Stimulated activated CD4-positive, alpha-beta T cell treated with anti-CD3 and anti-CD28 coated beads, TNF-alpha, amount 100 ng/mL, for 48 hours (primary cell): ENCODE results near the gene ADORA1.

Experiments used
- DNase-seq, 3 donors: peaks; one replicate each; pipeline ENCODE4 v3.0.0-alpha.2; 2020; ENCODE audit warnings: low read depth in 3 of 3

ADORA1 gene

DNA sequence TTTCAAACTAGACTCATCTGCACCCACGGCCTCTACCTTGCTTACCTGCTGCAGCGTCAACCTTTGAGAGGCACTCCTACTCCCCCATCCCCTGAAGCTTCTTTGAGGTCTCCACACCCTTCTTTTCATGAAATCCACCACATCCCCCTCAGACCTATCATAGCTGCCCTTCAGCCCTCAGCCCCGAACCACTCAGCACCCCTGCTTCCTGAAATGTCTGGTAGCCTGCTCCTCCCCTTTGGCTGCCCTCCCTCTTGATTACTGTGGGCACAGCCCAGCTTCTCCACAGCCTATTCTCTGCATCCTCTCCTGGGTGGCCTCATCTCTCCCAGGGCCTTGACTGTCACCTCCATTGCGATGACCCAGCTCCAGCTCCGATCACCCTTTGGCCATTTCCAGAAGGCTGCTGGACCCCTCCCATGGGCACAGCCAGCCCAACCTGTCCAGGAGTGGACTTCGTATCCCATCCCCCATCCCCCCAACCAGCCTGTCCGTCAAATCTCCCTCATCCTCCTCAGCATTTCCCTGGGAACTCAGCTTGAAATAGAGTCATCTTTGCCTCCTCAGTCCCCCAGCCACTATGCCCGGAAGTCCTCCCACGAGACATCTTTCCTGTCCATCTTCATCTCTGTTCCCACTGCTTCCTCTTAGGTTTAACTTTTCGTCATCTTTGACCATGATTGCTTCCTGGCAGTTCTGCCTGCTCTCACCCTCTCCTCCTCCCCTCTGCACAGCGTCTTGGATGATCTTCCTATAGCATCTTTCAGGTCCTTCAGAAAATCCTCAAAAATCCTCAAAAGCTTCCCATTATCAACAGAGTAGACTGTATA is 6.1 kb upstream of the ADORA1 start:
- no peak for DNase-seq

DNA sequence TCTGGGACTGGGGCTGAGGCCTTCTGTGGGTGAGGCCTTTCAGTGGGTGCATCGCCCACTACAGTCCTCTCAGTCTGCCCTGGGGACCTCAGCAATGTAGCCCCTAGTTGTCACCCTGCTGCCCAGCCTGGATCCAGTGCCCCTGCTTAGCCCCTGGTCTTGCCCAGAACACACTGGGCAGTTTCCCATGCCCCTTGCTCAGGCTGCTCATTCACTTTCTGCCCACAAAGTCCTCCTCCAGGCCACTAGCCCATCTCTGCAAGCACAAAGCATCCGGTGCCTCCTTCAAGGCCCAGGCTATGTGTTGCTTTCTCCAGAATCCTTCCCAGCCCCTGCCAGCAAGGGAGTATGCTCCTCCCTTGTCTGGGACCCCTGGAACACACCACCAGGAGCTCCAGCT is 5.4 kb upstream of the ADORA1 start:
- DNase-seq, result no peak

GRCh38 chr1:203124011-203124410 is 3.5 kb upstream of the ADORA1 start:
- DNase-seq, result no peak

DNA sequence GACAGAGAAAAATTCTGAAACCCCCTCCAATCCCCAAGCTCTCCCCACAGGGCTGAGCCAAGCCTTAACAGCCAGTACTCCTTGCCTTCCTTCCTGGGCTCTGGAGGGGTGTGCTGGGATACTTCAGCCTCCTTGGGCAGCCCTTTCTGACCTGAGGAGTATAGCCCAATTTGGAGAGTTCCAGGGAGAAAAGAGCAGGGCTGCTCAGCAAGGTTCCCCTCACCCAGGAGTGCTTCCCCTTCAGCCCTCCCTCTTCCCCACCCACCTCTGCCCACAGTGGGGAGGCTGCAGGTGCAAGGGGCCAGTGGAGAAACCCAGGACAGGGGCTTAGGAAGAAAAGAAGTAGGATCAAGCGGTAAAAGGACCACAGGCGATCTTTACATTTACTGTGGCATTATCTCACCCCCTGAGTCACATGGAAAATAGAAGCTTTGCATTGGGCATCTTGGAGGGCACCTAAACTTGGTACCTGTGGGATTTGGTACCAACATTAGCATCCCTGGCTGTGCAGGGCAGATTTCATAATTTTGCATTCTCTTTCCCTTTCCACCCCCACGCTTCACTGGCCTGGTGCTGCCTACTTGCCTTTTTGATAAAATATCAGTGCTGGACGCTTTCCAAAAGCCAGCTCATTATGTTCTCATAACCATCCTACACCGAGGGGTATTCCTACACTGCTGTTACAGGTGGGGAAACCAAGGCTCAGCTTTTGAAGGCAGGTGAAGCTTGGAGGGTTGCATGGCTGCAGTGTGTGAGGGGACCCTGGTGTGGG is 2.8 kb upstream of the ADORA1 start:
- no peak for DNase-seq

- no peak for DNase-seq
Measured at GRCh38 chr1:203126151-203126865, 1.2 kb upstream of the ADORA1 start.

DNA sequence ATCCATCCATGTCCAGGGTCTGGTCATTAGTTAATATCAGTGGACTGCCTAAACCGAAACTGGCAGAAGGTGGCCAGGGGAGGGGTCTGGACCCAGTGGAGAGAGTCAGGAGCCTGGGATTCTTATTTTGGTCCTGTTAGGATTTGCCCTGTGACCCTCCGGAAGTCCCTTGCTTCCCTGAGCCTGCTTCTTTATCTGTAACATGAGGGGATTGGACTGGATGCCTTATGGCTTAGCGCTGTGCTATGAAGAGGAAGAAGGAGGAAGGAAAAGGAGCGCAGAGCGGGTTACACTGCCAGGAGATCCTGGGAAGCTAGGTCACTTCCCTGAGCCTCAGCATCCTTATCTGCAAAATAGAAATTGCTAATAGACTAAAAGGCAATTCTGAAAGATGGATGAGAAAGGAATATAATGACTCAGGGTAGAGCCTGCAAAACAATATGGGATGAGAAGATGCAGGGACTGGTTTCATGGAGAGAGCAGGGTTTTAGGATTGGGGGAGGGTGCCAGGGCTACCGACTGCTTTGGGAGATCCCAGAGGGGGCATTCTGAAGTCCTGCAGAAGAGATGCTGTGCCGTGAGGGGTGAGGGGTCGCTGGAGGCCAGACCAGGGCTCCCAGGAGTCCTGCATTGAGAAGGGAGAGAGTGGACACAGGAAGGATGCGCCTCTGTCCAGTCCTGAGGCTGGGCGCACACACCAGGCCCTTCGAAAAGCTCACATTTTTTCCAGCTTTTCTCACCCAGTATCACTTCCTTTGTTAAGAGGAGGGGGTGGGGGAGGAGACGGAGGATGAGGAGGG is 460 bp upstream of the ADORA1 start:
- no peak for DNase-seq

DNA sequence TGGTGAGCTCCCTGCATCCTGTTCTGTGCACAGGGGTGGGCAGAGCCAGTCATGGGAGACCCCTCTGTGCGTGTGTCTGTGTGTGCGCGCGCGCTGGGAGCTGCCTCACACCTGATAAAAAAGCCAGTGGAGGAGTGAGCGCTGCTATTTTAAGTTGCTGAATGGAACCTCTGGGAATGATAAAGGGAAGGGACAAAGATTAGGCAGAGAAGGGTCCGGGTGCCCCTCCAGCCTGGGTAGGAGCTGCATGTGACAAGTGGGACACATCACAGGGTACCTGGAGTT is 847 bp downstream of the ADORA1 start:
- no peak for DNase-seq

- DNase-seq, result no peak
Measured at GRCh38 chr1:203128716-203129500, 1.4 kb downstream of the ADORA1 start.

DNA sequence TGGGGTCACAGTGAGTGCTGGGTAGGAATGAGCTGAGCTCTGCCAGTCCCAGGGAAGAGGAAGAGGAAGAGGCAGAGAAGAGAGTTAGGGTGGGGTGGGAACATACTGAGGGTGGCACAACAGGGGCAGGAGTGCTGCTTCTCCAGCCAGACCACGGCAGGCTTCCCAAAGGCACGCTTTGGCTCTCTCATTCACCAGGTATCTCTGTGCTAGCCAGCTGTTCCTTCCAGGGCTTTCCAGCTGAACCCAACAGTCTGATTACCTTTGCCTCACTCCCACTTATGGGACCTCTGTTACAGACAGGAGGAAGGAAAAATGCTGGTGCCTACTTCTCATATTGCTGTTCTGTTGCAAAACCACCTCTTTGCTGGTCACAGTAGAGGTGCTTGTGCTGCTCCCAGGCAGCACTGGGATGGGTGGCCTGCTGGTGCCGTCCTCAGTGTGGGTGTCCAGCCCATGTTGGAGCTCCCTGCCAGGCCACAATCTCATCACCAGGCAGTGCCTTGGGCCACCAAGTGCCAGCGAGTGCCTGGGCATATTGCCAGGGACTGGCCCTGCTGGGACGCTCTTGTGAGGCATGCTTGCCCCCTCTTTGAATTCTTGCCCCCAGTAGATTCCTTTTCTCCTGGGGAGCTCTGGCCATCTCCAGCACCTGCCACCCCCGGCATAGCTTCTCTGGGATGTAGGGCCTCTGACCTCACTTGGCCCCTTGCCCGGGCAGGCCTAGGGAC is 2.1 kb downstream of the ADORA1 start:
- DNase-seq, result no peak

GRCh38 chr1:203130358-203130985 is 2.9 kb downstream of the ADORA1 start:
- DNase-seq, result no peak

DNA sequence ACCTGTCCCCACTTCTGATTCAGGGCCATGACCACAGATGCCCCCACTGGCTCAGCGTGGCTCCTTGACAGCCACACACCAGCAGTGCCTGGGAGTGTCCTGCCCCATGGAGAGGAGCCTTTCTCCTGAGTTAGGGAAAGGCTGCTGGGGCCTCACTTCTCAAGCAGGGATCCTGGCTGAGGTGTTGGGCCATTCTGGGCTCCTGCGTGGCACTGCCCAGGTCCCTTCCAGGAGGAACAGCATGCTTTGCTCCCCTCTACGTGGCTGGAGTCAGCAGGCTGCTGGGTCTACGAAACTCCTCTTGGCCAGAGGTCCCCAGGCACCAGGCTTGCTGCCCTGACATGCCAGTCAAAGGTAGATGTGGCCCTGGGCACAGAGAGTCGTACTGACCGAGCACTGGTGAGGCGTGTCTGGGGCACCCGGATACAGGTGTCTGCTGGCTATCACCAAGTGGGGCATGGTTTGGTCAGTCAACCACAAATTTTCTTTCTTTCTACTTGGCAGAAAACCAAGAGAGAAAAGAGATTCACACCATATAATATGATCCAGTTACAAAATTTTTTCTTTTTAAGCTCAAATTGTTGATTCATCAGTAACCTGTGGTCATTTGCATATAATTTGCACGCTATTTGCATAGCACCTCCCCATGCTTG is 4.1 kb downstream of the ADORA1 start:
- DNase-seq, result no peak

GRCh38 chr1:203133970-203134725 is 6.6 kb downstream of the ADORA1 start:
- no peak for DNase-seq

DNA sequence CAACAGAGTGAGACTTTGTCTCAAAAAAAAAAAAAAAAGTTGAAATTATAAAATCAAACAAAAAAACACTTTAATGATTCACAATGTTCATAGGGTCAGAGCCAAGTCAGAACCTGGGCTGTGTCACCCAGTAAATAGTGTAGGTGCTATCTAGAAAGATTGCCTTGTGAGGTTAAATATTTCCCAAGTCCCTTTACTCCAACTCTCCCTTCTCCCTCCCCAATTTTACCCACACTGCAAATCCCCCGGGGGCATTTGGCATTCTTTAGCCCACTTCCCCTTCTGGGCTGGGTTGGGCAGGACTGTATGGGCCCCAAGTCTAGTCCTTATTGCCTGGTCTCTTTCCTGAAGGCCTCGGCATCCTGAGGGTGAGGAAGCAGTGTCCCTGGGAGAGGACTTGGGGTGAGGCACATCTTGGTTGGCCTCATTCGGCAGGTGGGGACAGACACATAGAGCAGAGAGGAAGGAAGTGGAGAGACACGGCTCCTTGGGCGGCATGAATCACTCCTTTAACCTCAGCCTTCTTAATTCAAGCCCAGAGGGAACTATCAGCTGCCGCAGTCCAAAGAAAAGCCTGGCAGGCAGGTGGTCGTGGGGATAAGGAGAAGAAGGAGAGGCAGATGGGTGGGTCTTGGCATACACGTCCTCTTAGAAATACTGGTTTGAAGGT is 8.2 kb downstream of the ADORA1 start:
- no peak for DNase-seq

- DNase-seq, result no peak
Measured at GRCh38 chr1:203136409-203137042, 9.0 kb downstream of the ADORA1 start.

GRCh38 chr1:203137324-203137723 is 9.8 kb downstream of the ADORA1 start:
- no peak for DNase-seq

DNA sequence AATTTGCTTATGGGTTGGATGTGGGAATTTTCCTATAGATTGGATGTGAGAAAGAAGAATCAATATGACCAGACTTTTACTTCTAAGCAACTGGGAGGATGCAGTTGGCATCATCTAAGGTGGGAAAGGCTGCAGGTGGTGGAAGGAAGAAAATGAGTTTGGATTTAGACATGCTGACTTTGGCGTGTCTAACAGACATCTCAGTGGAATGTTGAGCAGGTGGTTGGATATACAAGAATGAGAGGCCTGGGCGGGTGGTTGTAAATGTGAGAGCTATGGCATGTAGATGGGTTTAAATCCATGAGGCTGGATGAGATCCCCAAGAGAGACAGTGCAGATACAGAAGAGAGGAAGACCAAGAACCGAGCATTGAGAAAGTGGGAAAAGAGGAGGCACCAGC is 10.5 kb downstream of the ADORA1 start:
- DNase-seq, result no peak

DNA sequence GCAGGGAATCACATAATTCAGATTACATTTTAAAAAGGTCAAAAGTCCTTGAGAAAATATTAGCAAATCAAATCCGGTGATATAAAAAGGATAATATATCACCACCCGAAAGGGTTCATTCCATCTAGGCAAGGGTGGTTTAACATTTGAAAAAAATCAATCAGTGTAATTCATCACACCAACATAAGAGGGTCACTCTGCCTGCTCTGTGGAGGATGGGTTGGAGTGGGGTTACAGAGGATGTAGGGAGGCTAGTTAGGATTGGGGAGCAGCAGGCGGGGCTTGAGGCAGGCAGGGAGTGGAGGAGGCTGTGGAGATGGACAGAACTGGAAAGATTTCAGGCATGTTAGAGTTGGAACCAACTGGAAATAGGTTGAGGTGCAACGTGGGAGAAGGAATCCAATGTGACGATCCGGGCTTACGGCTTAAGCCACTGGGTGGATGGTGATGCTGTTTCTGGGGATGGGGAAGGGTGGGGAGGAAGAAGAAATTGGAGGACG is 12.5 kb downstream of the ADORA1 start:
- DNase-seq, result no peak
